ENCODE measurements around the gene INPP5A. TPM values are rescaled to one million over a fixed set of nuclear protein-coding genes. Genes with fewer than 3 reads are reported as not detected.
A peak's percentile ranks its signal among the peaks of the same experiment; 100 is the strongest.
"Not testable (repeated sequence)": the region's sequence is repeated elsewhere in the genome, so short reads cannot be mapped to it uniquely, and the experiment has no call there.

INPP5A gene
- total RNA-seq, 3 donors from 2014 or later = 5.8 to 8.8 (median 6.9) TPM

DNA sequence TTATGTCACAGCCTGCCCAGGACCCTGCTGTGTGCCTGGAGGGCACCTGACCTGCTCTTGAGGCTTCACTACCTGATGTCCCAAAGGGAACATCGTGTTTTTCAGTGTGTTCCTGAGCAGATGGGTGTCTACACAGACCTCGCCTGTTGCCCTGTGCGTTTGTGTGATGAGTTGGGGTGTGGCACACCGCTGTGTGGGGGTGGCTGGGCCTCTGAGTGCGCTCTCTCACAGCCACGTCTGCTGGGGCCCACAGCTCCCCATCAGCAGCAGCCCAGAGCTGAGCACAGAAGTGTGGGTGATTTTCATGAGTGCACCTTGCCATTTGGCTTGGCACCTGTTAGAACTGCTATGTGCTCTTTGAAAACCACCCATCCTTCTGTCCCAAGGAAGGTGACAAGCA lies 126.8 kb downstream of the INPP5A start:
- DNase-seq (no peak), ATAC-seq (no peak)
- H3K4me3 Mint-ChIP-seq = no peak overlapping the region
- H3K36me3 Mint-ChIP-seq (ENCODE audit: insufficient read depth) = peaks cover 11% of the 10 kb centered on the region
- H3K27me3 Mint-ChIP-seq (ENCODE audit: low read depth) = no peaks in the 10 kb centered on the region
- H3K4me1 Mint-ChIP-seq (ENCODE audit: low read depth) = peaks cover 5% of the 10 kb centered on the region
- H3K9me3 Mint-ChIP-seq = no peaks in the 10 kb centered on the region

DNA sequence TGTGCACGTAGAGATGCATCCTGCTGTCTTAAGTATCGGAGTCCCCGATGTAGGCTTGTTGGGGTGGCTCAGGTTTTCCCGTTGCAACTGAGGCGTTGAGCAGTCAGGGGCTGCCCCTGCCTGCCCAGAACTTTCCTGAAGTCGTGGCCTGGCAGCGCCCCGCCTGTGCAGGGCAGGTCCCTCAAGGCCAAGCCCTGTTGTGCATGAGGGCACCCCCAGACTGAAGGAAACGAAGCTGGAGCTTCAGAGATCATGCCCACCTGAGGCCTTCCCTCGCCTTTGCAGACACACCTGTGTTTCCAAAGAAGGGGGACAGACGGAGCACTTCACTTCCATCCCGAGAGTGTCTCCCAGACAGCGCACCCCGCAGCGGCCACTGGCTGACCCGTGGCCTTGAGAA lies 127.3 kb downstream of the INPP5A start:
- ATAC-seq (no peak), DNase-seq (no peak)
- Mint-ChIP-seq H3K9me3 (no peaks in the 10 kb centered on the region), H3K4me3 (no peak overlapping the region), H3K4me1 (ENCODE audit: low read depth) (peaks cover 5% of the 10 kb centered on the region), H3K27me3 (ENCODE audit: low read depth) (no peaks in the 10 kb centered on the region), H3K36me3 (ENCODE audit: insufficient read depth) (peaks cover 10% of the 10 kb centered on the region)

DNA sequence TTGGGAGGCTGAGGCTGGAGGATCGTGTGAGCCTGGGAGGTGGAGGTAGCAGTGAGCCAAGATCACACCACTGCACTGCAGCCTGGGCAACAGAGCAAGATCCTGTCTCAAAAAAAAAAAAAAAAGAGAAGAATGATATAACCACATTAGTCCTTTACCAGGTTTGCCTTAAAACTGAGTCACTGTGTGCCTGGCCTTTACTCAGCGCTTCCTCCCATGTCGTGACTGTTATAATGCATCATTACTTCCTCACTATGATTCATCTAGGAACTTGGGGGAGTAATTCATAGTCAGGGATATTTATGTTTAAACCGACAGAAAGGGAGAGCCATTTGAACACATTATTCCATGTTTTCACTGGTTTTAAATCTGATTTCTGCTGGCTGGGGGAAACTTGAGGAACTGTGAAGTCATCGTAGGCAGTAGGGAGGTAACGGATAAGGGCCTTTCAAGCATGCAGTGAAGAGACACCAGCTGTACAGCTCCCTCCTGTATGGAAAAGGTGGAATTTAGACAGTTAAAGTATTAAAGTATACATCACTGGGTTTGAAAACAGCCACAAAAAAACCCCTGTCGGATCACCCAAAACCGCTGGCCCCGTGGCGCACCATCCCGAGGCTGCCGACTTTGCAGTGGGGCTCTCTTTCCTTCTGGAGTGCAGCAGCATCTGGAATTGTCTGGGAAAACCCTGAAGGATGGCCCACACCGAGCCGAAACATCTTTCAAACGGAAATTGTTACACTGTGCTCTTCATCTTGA lies 128.5 kb downstream of the INPP5A start:
- ATAC-seq = peak; percentile 87 to 92
- no peak overlapping the region for H3K4me3 Mint-ChIP-seq
- H3K9me3 Mint-ChIP-seq = no peaks in the 10 kb centered on the region

DNA sequence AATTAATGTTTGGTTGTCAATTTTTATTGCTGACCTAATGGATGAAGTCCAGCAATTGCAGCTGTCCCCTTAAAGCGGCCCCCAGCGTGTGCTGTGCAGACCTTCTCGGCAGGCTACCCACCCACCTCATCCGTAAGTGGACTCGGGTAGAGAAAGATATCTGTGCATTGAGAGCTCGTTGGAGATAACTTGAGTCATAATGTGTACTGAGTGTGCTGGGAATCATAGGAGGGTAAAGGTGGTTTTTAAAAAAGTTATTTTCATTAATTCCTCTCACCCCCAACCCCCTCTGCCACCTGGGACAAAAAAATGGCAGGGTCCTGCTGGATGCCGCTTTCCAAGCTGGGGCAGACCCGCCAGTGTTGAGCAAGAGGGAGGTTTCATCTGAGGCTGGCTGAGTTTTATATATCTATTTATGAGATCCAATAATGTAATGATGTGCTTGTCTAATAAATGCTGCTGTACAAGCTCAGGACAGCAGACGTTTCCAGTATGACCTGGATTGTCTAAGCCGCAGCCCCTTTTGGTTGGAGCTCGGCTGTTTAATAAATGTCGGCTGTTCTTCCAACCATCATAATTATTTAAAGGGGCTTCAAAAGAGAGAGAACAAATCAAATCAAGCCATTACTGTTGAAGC lies 129.2 kb downstream of the INPP5A start:
- no peak overlapping the region for H3K4me3 Mint-ChIP-seq
- H3K4me1 Mint-ChIP-seq (ENCODE audit: low read depth) = peaks cover 5% of the 10 kb centered on the region
- H3K27me3 Mint-ChIP-seq (ENCODE audit: low read depth) = no peaks in the 10 kb centered on the region
- H3K9me3 Mint-ChIP-seq = no peaks in the 10 kb centered on the region
- H3K36me3 Mint-ChIP-seq (ENCODE audit: insufficient read depth) = peaks cover 3% of the 10 kb centered on the region
- no peak for DNase-seq
- ATAC-seq = no peak

More for the DNA sequence above, 128.5 kb downstream of the INPP5A start:
- no peak for DNase-seq
- Mint-ChIP-seq H3K27me3 (ENCODE audit: low read depth) (no peaks in the 10 kb centered on the region), H3K36me3 (ENCODE audit: insufficient read depth) (peaks cover 3% of the 10 kb centered on the region), H3K4me1 (ENCODE audit: low read depth) (peaks cover 5% of the 10 kb centered on the region)

DNA sequence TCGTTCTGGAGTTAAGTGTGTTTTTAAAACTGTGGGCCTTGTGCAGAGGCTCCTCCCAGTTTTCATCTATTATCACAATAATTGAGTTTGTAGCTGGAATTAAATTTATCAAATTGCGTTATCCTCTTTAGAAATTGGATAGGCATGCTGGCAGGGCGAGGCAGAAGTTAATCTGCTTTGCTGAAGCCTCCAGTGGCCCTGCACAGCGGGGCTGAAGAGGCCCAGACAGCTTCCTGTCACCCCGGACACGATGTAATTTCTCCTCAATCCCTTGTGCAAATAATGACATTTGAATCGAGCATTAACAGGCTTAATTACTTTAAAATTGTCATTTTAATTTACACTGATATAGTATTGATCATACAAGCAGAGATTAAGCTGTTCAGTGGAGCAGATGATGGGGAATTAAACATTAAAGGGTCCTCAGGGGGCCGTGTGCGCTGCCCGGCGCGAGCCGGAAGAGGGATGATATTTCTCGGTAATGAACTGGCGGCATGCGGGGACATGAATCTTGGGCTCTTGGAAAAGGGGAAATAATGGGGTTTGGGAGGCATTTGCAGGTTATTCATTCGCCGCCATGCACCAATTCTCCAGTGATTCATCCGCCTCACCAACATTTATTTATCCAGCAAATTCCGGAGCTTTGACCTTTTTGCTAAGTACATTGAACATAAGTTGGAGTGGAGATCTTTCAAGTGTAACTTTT lies 129.9 kb downstream of the INPP5A start:
- Mint-ChIP-seq H3K4me1 (ENCODE audit: low read depth) (peaks cover 5% of the 10 kb centered on the region), H3K4me3 (no peak overlapping the region), H3K9me3 (no peaks in the 10 kb centered on the region), H3K36me3 (ENCODE audit: insufficient read depth) (no peaks in the 10 kb centered on the region), H3K27me3 (ENCODE audit: low read depth) (no peaks in the 10 kb centered on the region)
- no peak for DNase-seq
- no peak for ATAC-seq

DNA sequence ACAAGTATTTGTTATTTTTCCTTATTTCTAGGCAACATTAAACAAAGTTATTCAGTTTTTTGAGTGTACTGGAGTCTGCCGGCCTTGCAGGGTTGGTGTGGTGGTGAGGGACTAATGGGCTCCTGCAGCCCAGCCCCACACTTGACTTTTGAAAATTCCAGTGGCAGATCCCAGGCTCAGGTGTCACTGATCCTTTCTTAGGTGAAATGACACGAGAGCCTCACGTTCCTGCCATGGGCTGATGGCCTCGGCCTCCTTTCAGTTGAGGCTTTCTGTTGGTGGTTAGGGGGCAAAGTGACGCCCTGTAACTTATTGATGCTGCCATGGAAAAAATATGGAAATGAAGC lies 130.4 kb downstream of the INPP5A start:
- DNase-seq (no peak), ATAC-seq (no peak)
- Mint-ChIP-seq H3K4me1 (ENCODE audit: low read depth) (peaks cover 5% of the 10 kb centered on the region), H3K4me3 (no peak overlapping the region), H3K36me3 (ENCODE audit: insufficient read depth) (peaks cover 2% of the 10 kb centered on the region), H3K9me3 (no peaks in the 10 kb centered on the region), H3K27me3 (ENCODE audit: low read depth) (no peaks in the 10 kb centered on the region)

DNA sequence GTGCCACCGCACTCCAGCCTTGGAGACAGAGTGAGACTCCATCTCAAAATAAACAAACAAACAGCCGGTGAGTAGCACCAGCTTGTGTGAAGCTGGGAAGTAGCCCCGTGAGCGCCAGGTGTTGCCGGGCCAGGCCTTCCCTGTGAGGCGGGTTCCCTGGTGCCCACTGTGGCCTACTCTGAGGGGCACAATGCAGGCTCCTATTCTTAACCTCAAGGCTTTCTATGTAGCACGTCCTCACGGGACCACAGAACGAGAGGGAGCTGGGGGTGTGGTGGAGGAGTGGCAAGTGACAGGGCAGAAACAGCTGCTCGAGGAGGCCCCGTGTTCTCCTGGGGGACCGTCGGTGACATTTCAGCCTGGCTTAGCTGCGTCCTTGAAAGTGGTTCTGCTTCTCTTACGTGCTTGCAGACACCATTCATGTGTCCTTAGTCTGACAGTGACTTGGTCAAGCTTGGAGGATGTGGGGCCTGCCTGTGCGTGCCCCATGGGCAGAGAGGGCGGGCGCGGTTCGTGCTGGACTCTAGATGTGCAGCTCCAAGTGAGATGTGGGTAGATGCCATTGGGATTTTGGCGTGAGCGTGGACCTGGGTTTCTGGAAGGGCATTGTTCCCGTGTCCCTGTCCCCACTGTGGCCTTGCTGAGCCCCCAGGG lies 131.7 kb downstream of the INPP5A start:
- Mint-ChIP-seq H3K4me3 (no peak overlapping the region), H3K27me3 (ENCODE audit: low read depth) (no peaks in the 10 kb centered on the region), H3K4me1 (ENCODE audit: low read depth) (peaks cover 5% of the 10 kb centered on the region), H3K36me3 (ENCODE audit: insufficient read depth) (peaks cover 4% of the 10 kb centered on the region), H3K9me3 (no peaks in the 10 kb centered on the region)
- no peak for DNase-seq
- no peak for ATAC-seq

DNA sequence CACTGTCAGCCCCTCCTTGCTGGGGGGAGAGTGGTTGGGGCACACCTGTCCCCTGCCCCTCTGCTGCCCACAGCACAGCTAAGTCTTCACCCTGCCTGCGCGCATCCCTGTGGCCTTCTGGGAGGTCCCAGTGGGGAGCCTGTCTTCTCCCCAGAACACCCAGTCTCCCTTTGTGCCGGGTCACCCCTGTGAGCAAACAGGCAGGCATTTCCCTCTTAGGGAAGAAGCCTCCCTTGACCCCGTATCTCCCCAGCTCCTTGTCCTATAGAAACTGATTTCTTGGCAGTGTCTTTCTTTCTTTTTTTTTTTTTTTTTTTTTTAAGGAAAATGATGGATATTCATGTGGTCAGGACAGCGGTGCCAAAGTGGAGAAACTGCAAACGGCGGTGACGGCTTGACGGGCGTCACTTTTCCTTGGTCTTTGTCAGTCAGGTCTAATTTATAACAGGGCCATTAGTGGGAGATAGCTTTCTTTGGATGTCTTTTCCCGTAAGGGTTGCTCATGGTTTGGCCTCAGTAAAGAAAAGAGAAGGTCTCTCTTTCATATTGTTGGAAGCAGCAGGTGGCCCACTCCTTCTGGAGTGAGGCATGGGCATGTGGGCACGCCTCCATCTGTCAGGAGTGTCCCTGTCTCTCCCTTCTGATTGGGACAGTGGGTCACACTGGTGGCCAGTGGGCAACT lies 133.1 kb downstream of the INPP5A start:
- Mint-ChIP-seq H3K9me3 (no peaks in the 10 kb centered on the region), H3K4me1 (ENCODE audit: low read depth) (peaks cover 5% of the 10 kb centered on the region), H3K4me3 (no peak overlapping the region), H3K27me3 (ENCODE audit: low read depth) (no peaks in the 10 kb centered on the region), H3K36me3 (ENCODE audit: insufficient read depth) (peaks cover 6% of the 10 kb centered on the region)
- DNase-seq (no peak), ATAC-seq (no peak)

DNA sequence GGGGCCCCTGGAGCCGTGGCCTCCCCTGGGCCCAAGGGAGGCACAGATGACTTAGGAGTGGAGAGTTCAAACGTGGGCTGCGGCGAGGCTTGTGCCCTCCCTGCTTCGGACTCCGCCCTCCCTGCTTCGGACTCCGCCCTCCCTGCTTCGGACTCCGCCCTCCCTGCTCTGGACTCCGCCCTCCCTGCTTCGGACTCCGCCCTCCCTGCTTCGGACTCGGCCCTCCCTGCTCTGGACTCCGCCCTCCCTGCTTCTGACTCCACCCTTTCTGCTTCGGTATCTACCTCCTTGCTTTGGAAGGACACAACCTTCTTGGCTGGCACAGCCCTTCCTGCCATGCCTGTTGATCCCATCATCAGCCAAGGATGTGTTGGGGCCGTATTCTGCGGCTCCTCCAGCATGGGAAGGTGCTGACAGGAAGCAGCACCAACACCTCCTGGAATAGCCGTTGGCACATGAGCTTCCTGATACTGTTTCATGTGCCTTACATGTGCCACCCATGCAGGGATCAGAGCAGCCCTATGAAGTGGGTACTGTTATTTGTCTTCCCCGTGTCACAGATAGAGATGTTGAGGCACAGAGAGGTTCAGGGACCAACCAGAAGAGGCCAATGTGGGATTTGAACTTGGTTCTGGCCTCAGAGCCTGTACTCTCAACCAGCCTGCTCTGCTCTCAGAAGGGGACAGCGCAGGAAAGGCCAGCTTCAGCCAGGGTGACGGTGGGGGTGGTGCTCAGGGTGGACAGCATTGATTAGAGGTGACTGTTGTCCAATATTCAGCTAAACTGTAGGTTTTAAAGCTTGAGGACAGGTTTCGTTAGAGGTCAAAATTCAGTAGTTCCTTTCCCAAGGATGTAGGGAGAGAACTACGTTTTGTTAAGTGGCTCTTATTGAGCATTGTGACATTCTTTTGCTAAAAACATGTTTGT lies 133.9 kb downstream of the INPP5A start:
- H3K4me3 Mint-ChIP-seq = no peak overlapping the region
- ATAC-seq (no peak), DNase-seq (no peak)
- no peaks in the 10 kb centered on the region for H3K27me3 Mint-ChIP-seq (ENCODE audit: low read depth)
- H3K36me3 Mint-ChIP-seq (ENCODE audit: insufficient read depth) = peaks cover 6% of the 10 kb centered on the region
- peaks cover 2% of the 10 kb centered on the region for H3K4me1 Mint-ChIP-seq (ENCODE audit: low read depth)
- no peaks in the 10 kb centered on the region for H3K9me3 Mint-ChIP-seq

DNA sequence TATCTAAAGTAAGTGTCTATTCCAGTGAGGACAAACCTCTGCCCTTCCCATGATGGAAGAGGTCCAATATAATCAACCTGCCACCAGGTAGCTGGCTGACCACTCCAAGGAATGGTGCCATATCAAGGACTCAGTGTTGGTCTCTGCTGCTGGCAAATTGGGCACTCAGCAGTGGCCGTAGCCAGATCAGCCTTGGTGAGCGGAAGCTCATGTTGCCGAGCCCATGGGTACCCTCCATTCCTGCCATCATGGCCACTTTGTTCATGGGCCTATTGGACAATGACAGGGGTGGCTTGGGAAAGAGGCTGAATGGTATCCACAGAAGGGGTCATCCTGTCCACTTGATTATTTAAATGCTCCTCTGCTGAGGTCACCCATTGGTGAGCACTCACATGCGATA lies 136.2 kb downstream of the INPP5A start:
- not testable (repeated sequence) for H3K36me3 Mint-ChIP-seq (ENCODE audit: insufficient read depth); H3K27me3 Mint-ChIP-seq (ENCODE audit: low read depth); DNase-seq; ATAC-seq; H3K4me1 Mint-ChIP-seq (ENCODE audit: low read depth); H3K9me3 Mint-ChIP-seq; H3K4me3 Mint-ChIP-seq

DNA sequence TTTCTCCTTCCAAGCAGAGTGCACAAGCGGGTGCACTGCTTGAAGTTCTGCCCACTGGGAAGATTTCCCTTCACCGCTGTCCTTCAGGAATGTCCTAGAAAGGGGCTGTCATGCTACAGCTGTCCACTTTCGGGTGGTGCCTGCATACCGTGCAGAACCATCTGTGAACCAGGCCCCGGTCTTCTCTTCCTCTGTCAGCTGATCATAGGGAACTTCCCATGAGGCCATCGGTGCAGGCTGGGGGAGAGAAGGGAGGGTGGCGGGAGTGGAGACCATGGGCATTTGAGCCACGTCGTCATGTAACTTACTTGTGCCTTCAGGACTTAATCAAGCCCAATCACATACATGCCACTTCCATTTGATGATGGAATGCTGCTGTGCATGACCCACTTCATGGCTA lies 136.7 kb downstream of the INPP5A start:
- H3K27me3 Mint-ChIP-seq (ENCODE audit: low read depth) = no peaks in the 10 kb centered on the region
- H3K4me1 Mint-ChIP-seq (ENCODE audit: low read depth) = no peaks in the 10 kb centered on the region
- H3K9me3 Mint-ChIP-seq = no peaks in the 10 kb centered on the region
- H3K4me3 Mint-ChIP-seq = no peak overlapping the region
- ATAC-seq = no peak
- DNase-seq = no peak
- peaks cover 9% of the 10 kb centered on the region for H3K36me3 Mint-ChIP-seq (ENCODE audit: insufficient read depth)

DNA sequence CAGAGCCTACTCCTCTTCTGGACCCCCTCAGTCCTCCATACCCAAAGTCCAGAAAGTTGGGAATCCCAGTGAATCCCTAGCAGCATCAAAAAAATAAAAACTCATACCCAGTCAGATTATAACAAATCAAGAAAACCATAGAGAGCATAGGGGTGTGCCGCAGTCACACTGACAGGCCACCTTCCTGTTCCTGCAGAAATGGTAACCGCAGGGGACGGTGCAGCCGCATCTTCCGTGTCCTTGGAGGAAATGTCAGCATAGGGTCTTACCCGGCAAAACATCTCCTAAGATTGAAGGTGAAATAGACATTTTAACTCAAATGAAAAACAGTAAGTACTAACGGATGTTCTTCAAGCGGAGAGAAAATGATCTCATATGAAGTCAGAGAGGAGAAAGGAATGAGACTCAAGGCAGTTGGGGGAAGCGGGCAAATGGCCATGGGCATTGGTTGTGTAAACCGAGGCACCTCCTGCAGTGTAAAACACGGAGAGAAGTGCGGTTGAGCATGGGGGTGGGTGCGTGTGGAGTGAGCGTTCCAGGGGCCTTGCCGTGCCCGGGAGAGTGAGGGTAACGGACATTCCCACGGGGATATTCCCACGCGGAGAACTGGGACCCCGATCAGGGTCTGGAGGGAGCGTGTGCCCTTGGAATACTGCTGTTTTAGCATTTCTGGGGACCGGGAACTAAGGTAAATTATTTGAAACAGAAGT lies 137.6 kb downstream of the INPP5A start:
- DNase-seq = no peak
- Mint-ChIP-seq H3K9me3 (no peaks in the 10 kb centered on the region), H3K4me1 (ENCODE audit: low read depth) (no peaks in the 10 kb centered on the region), H3K4me3 (no peak overlapping the region), H3K36me3 (ENCODE audit: insufficient read depth) (peaks cover 10% of the 10 kb centered on the region), H3K27me3 (ENCODE audit: low read depth) (no peaks in the 10 kb centered on the region)
- no peak for ATAC-seq
